HUDEP-2 (cell line): ENCODE data around the gene DYRK3.
"Not testable (repeated sequence)": the region's sequence is repeated elsewhere in the genome, so short reads cannot be mapped to it uniquely, and the experiment has no call there.

Experiments used
- DNase-seq, 76 experiments: peaks; one replicate each; lab custom pipeline; 2025; ENCODE audit not compliant: unreplicated experiment in 76 of 76; lab: John Stamatoyannopoulos, UW

The DYRK3 gene

GRCh38 chr1:206635080-206635977, at the start of gene DYRK3:
TSS of gene DYRK3 (plus strand) at chr1:206635536. CDS start at chr1:206635704, 168 bp downstream.
- peak in 75 of 76 experiments; percentile 36 to 97 (median 92) for DNase-seq

- no peak for DNase-seq
Observed at GRCh38 chr1:206586501-206587445, 48.6 kb upstream of the DYRK3 start.

GRCh38 chr1:206587904-206588303, 47.4 kb upstream of the DYRK3 start:
- no peak for DNase-seq

GRCh38 chr1:206588492-206588891, 46.8 kb upstream of the DYRK3 start:
- DNase-seq, result no peak

- no peak for DNase-seq
Observed at GRCh38 chr1:206589206-206589605, 46.1 kb upstream of the DYRK3 start.

- DNase-seq, result peak in 1 of 76 experiments; percentile 7
Observed at GRCh38 chr1:206590025-206590758, 45.1 kb upstream of the DYRK3 start.

- no peak for DNase-seq
Observed at GRCh38 chr1:206591226-206591625, 44.1 kb upstream of the DYRK3 start.

GRCh38 chr1:206591696-206592095, 43.6 kb upstream of the DYRK3 start:
- no peak for DNase-seq

GRCh38 chr1:206593351-206593925, 41.9 kb upstream of the DYRK3 start:
- DNase-seq, result no peak

- DNase-seq, result no peak
Observed at GRCh38 chr1:206595581-206596318, 39.6 kb upstream of the DYRK3 start.

- DNase-seq, result no peak
Observed at GRCh38 chr1:206596319-206596666, 39.0 kb upstream of the DYRK3 start.

GRCh38 chr1:206600527-206600926, 34.8 kb upstream of the DYRK3 start:
- no peak for DNase-seq

GRCh38 chr1:206604861-206605260, 30.5 kb upstream of the DYRK3 start:
- DNase-seq, result no peak

- DNase-seq, result peak in 21 of 76 experiments; percentile 1 to 60 (median 17)
Observed at GRCh38 chr1:206606867-206607266, 28.5 kb upstream of the DYRK3 start.

- peak in 42 of 76 experiments; percentile 1 to 56 (median 26) for DNase-seq
Observed at GRCh38 chr1:206608108-206608698, 27.1 kb upstream of the DYRK3 start.

- no peak for DNase-seq
Observed at GRCh38 chr1:206609229-206609991, 25.9 kb upstream of the DYRK3 start.

- DNase-seq, result peak in 75 of 76 experiments; percentile 25 to 96 (median 89)
Observed at GRCh38 chr1:206612129-206612876, 23.0 kb upstream of the DYRK3 start, which contains the start of gene EIF2D. TSS of gene EIF2D (minus strand) at chr1:206612465. CDS start at chr1:206612342, 123 bp downstream.

GRCh38 chr1:206626396-206626795, 8.9 kb upstream of the DYRK3 start:
- not testable (repeated sequence) for DNase-seq
